ENCODE measurements around the gene DENND11.
"Not testable (repeated sequence)": the region's sequence is repeated elsewhere in the genome, so short reads cannot be mapped to it uniquely, and the experiment has no call there.

The DENND11 gene

GRCh38 chr7:141708351-141708750 is 6.4 kb upstream of the DENND11 start, which contains the start of gene WEE2:
Gene WEE2 (plus strand): TSS chr7:141708353. CDS start chr7:141708759, 406 bp downstream.
- DNase-seq (ENCODE audit: low spot score) = no peak

GRCh38 chr7:141706239-141707064 is 4.5 kb upstream of the DENND11 start:
- no peak for DNase-seq (ENCODE audit: low spot score)

- no peak for DNase-seq (ENCODE audit: low spot score)
These were observed 2.8 kb upstream of the DENND11 start for GRCh38 chr7:141704741-141705140.

- no peak for DNase-seq (ENCODE audit: low spot score)
These were observed 2.1 kb upstream of the DENND11 start for GRCh38 chr7:141704112-141704511.

GRCh38 chr7:141702892-141703291 is 926 bp upstream of the DENND11 start:
- DNase-seq (ENCODE audit: low spot score) = no peak

GRCh38 chr7:141701489-141702046 is 398 bp downstream of the DENND11 start:
- DNase-seq (ENCODE audit: low spot score) = peak; percentile 38

GRCh38 chr7:141700848-141701371 is 1.1 kb downstream of the DENND11 start:
- DNase-seq (ENCODE audit: low spot score) = no peak

GRCh38 chr7:141700296-141700847 is 1.6 kb downstream of the DENND11 start:
- DNase-seq (ENCODE audit: low spot score) = no peak

- DNase-seq (ENCODE audit: low spot score) = no peak
These were observed 2.1 kb downstream of the DENND11 start for GRCh38 chr7:141699860-141700259.

GRCh38 chr7:141698247-141699015 is 3.5 kb downstream of the DENND11 start:
- no peak for DNase-seq (ENCODE audit: low spot score)

- DNase-seq (ENCODE audit: low spot score) = peak; percentile 70
These were observed 4.6 kb downstream of the DENND11 start for GRCh38 chr7:141697211-141697871.

GRCh38 chr7:141696348-141696747 is 5.6 kb downstream of the DENND11 start:
- no peak for DNase-seq (ENCODE audit: low spot score)

GRCh38 chr7:141695803-141696289 is 6.1 kb downstream of the DENND11 start:
- no peak for DNase-seq (ENCODE audit: low spot score)

- no peak for DNase-seq (ENCODE audit: low spot score)
These were observed 8.9 kb downstream of the DENND11 start for GRCh38 chr7:141693082-141693481.

- DNase-seq (ENCODE audit: low spot score) = no peak
These were observed 10.0 kb downstream of the DENND11 start for GRCh38 chr7:141691961-141692360.

- no peak for DNase-seq (ENCODE audit: low spot score)
These were observed 10.4 kb downstream of the DENND11 start for GRCh38 chr7:141691540-141691939.

GRCh38 chr7:141689072-141689825 is 12.7 kb downstream of the DENND11 start:
- DNase-seq (ENCODE audit: low spot score) = not testable (repeated sequence)

- no peak for DNase-seq (ENCODE audit: low spot score)
These were observed 13.9 kb downstream of the DENND11 start for GRCh38 chr7:141688043-141688442.

GRCh38 chr7:141686670-141687069 is 15.3 kb downstream of the DENND11 start:
- DNase-seq (ENCODE audit: low spot score) = no peak

GRCh38 chr7:141686074-141686473 is 15.9 kb downstream of the DENND11 start:
- no peak for DNase-seq (ENCODE audit: low spot score)
